H1 (cell line): ENCODE data around the gene KPNA1. TPM values are rescaled to one million over a fixed set of nuclear protein-coding genes. Genes with fewer than 3 reads are reported as not detected.

Experiments
- CTCF ChIA-PET: fragments of 300-600 bp; sonication (Branson Sonifier 250); formaldehyde crosslinking; loops from one replicate; lab custom pipeline; 2021; ENCODE audit not compliant: partially characterized antibody; lab: Charles Lee
- POLR2A ChIA-PET: fragments of 300-600 bp; sonication (Branson Sonifier 250); formaldehyde crosslinking; loops from one replicate; lab custom pipeline; 2021; ENCODE audit warnings: inconsistent platforms; ENCODE audit not compliant: partially characterized antibody; lab: Charles Lee
- DNase-seq, 2 experiments: peaks; one replicate each; pipeline versions ENCODE4 v3.0.0 to v3.0.0-alpha.2; 2010 to 2022; ENCODE audit warnings: low spot score in 2 of 2, low read depth in 1 of 2, mixed read lengths in 1 of 2
- FAIRE-seq: peaks from 2 replicates; lab custom pipeline; 2011; peaks lifted over from hg19 to GRCh38; lab: Jason Lieb, UNC
- H2AFZ ChIP-seq: 2 replicates; pipeline ENCODE4 v1.8.1; 2012; ENCODE audit warnings: low read length, inconsistent platforms
- H2AK5ac ChIP-seq: 2 replicates; pipeline ENCODE4 v1.6.1; 2013; ENCODE audit warnings: low read depth, low read length
- H2BK120ac ChIP-seq: replicated peaks from 2 replicates; pipeline ENCODE3; 2013; ENCODE audit warnings: low read depth, low read length, inconsistent platforms
- H2BK12ac ChIP-seq: 2 replicates; pipeline ENCODE4 v1.6.1; 2013; ENCODE audit warnings: low read depth, low read length
- H2BK15ac ChIP-seq: 2 replicates; pipeline ENCODE4 v1.6.1; 2013; ENCODE audit warnings: low read length
- H2BK20ac ChIP-seq: 2 replicates; pipeline ENCODE4 v1.6.1; 2013; ENCODE audit warnings: low read length
- H2BK5ac ChIP-seq: 2 replicates; pipeline ENCODE4 v1.6.1; 2013; ENCODE audit warnings: low read depth, low read length
- H3K14ac ChIP-seq: 2 replicates; pipeline ENCODE4 v1.6.1; 2013; ENCODE audit warnings: inconsistent platforms; ENCODE audit not compliant: insufficient read length
- H3K18ac ChIP-seq: 2 replicates; pipeline ENCODE4 v1.6.1; 2013; ENCODE audit warnings: low read length; ENCODE audit errors: extremely low read depth
- H3K23ac ChIP-seq: 2 replicates; pipeline ENCODE4 v1.6.1; 2013; ENCODE audit warnings: inconsistent platforms; ENCODE audit not compliant: insufficient read length
- H3K23me2 ChIP-seq: 2 replicates; pipeline ENCODE4 v1.6.1; 2013; ENCODE audit warnings: low read depth, low read length
- H3K27ac ChIP-seq: 2 replicates; pipeline ENCODE4 v1.6.1; 2011; ENCODE audit warnings: low read depth, low read length, inconsistent platforms
- H3K27me3 ChIP-seq, 4 experiments: replicated peaks in 1 of 4; 1 replicate in 1 of 4; 2 replicates in 3 of 4; pipeline versions ENCODE4 v1.6.1 to v1.8.1; 2011 to 2013; ENCODE audit warnings: low read length in 3 of 4, mild to moderate bottlenecking in 3 of 4, inconsistent platforms in 2 of 4, mixed read lengths in 2 of 4, moderate library complexity in 1 of 4; ENCODE audit not compliant: control insufficient read depth in 3 of 4, insufficient read depth in 3 of 4; ENCODE audit errors: extremely low read depth in 1 of 4
- H3K36me3 ChIP-seq, 4 experiments: 2 replicates each; pipeline versions ENCODE4 v1.6.1 to v1.8.1; 2011 to 2013; ENCODE audit warnings: mild to moderate bottlenecking in 4 of 4, low read length in 3 of 4, moderate library complexity in 2 of 4, control low read depth in 1 of 4, inconsistent platforms in 1 of 4; ENCODE audit not compliant: insufficient read depth in 4 of 4, control insufficient read depth in 2 of 4
- H3K4ac ChIP-seq: replicated peaks from 2 replicates; pipeline ENCODE3; 2013; ENCODE audit warnings: low read length, low read depth, mixed read lengths, inconsistent platforms; ENCODE audit not compliant: insufficient read length
- H3K4me1 ChIP-seq, 4 experiments: replicated peaks in 1 of 4; 1 replicate in 1 of 4; 2 replicates in 3 of 4; pipeline versions ENCODE4 v1.6.1 to v1.8.1; 2011 to 2013; ENCODE audit warnings: low read length in 3 of 4, inconsistent platforms in 2 of 4, mixed read lengths in 1 of 4; ENCODE audit not compliant: insufficient read depth in 4 of 4, control insufficient read depth in 3 of 4
- H3K4me2 ChIP-seq, 2 experiments: 2 replicates each; pipeline versions ENCODE4 v1.6.1 to v1.8.1; 2011 to 2013; ENCODE audit warnings: low read depth in 2 of 2, low read length in 2 of 2, control low read depth in 1 of 2, inconsistent platforms in 1 of 2, mild to moderate bottlenecking in 1 of 2; ENCODE audit not compliant: insufficient read depth in 1 of 2
- H3K4me3 ChIP-seq, 4 experiments: fragments of 200-600, 300-600 bp in 1 of 4; sonication (generic), shearing (Covaris generic), sonication (Bioruptor Twin) in 1 of 4; 2 replicates each; pipeline versions ENCODE4 v1.5.1 to v1.8.1; 2011 to 2016; ENCODE audit warnings: low read length in 4 of 4, low read depth in 3 of 4, control low read depth in 2 of 4, inconsistent platforms in 2 of 4, mild to moderate bottlenecking in 2 of 4, mixed read lengths in 1 of 4, moderate library complexity in 1 of 4; ENCODE audit not compliant: insufficient read depth in 2 of 4; ENCODE audit errors: extremely low read depth in 1 of 4
- H3K56ac ChIP-seq: replicated peaks from 2 replicates; pipeline ENCODE3; 2013; ENCODE audit warnings: low read depth, mild to moderate bottlenecking, mixed read lengths, low read length, inconsistent platforms; ENCODE audit not compliant: insufficient read length
- H3K79me1 ChIP-seq: 2 replicates; pipeline ENCODE4 v1.6.1; 2013; ENCODE audit warnings: low read depth, low read length, control low read depth
- H3K79me2 ChIP-seq, 2 experiments: 2 replicates each; pipeline versions ENCODE4 v1.6.1 to v1.8.1; 2012 to 2013; ENCODE audit warnings: low read length in 2 of 2, mild to moderate bottlenecking in 2 of 2, inconsistent platforms in 1 of 2; ENCODE audit not compliant: insufficient read depth in 2 of 2, control insufficient read depth in 1 of 2
- H3K9ac ChIP-seq, 4 experiments: replicated peaks in 1 of 4; 1 replicate in 1 of 4; 2 replicates in 3 of 4; pipeline versions ENCODE4 v1.6.1 to v1.8.1; 2011 to 2013; ENCODE audit warnings: low read depth in 3 of 4, low read length in 3 of 4, control low read depth in 2 of 4, mild to moderate bottlenecking in 2 of 4, moderate library complexity in 2 of 4, inconsistent platforms in 1 of 4; ENCODE audit errors: extremely low read depth in 1 of 4
- H3K9me3 ChIP-seq, 2 experiments: 2 replicates each; pipeline versions ENCODE4 v1.6.1 to v1.8.1; 2012 to 2013; ENCODE audit warnings: mild to moderate bottlenecking in 2 of 2, moderate library complexity in 2 of 2, control low read depth in 1 of 2, inconsistent platforms in 1 of 2, low read depth in 1 of 2, low read length in 1 of 2, mixed read lengths in 1 of 2; ENCODE audit not compliant: insufficient read depth in 2 of 2
- H4K20me1 ChIP-seq, 2 experiments: replicated peaks in 1 of 2; 2 replicates each; pipeline versions ENCODE3 to v1.8.1; 2011 to 2013; ENCODE audit warnings: inconsistent platforms in 2 of 2, low read length in 2 of 2, mild to moderate bottlenecking in 1 of 2; ENCODE audit not compliant: insufficient read depth in 2 of 2, control insufficient read depth in 1 of 2
- H4K5ac ChIP-seq: 2 replicates; pipeline ENCODE4 v1.6.1; 2013; ENCODE audit warnings: low read length, low read depth, mixed read lengths, inconsistent platforms; ENCODE audit not compliant: insufficient read length
- H4K8ac ChIP-seq: 2 replicates; pipeline ENCODE4 v1.8.0; 2013; ENCODE audit warnings: mild to moderate bottlenecking, moderate library complexity, low read length, inconsistent platforms; ENCODE audit not compliant: insufficient read depth; ENCODE audit errors: extremely low read depth
- H4K91ac ChIP-seq: replicated peaks from 2 replicates; pipeline ENCODE3; 2013; ENCODE audit warnings: low read length, mixed read lengths, inconsistent platforms; ENCODE audit not compliant: insufficient read length
- BRCA1 ChIP-seq: IDR thresholded peaks from 2 replicates; pipeline ENCODE4 v1.6.1; 2012; ENCODE audit warnings: low read depth, low read length, improper control_type of control experiment
- CBX8 ChIP-seq: fragments of 300-800, 300-1000 bp; sonication (generic); IDR thresholded peaks from 2 replicates; pipeline ENCODE4 v1.7.1; 2016; ENCODE audit warnings: low read depth, low read length, borderline replicate concordance
- CHD1 ChIP-seq: IDR thresholded peaks from 2 replicates; pipeline ENCODE4 v1.6.1; 2012; ENCODE audit warnings: low read depth, low read length, improper control_type of control experiment
- EZH2 ChIP-seq: fragments of 200-600 bp; sonication (generic); IDR thresholded peaks from 2 replicates; pipeline ENCODE4 v1.7.1; 2012; ENCODE audit warnings: low read depth, mild to moderate bottlenecking, moderate library complexity, low read length, inconsistent platforms; ENCODE audit not compliant: severe bottlenecking
- HDAC6 ChIP-seq: IDR thresholded peaks from one replicate; pipeline ENCODE4 v1.7.1; 2012; ENCODE audit warnings: low read depth, mild to moderate bottlenecking, inconsistent platforms, low read length, moderate library complexity
- KDM1A ChIP-seq: fragments of 200-600, 300-600 bp; sonication (generic); IDR thresholded peaks from 2 replicates; pipeline ENCODE4 v1.7.1; 2016; ENCODE audit warnings: mild to moderate bottlenecking, low read length, borderline replicate concordance
- POLR2A ChIP-seq, 2 experiments: IDR thresholded peaks; 1 replicate in 1 of 2; 2 replicates in 1 of 2; pipeline ENCODE4 v1.6.1; 2011; ENCODE audit warnings: low read depth in 2 of 2, low read length in 2 of 2, mild to moderate bottlenecking in 2 of 2; ENCODE audit errors: control extremely low read depth in 1 of 2
- POU5F1 ChIP-seq: IDR thresholded peaks from 2 replicates; pipeline ENCODE4 v1.6.1; 2011; ENCODE audit warnings: low read depth, mild to moderate bottlenecking, low read length, moderate library complexity
- RAD21 ChIP-seq, 2 experiments: IDR thresholded peaks in 1 of 2; conservative IDR thresholded peaks in 1 of 2; 2 replicates each; pipeline ENCODE4 v1.6.1; 2011; ENCODE audit warnings: low read depth in 2 of 2, low read length in 2 of 2, improper control_type of control experiment in 1 of 2, inconsistent platforms in 1 of 2, mild to moderate bottlenecking in 1 of 2, moderate library complexity in 1 of 2
- RBBP5 ChIP-seq: IDR thresholded peaks from 2 replicates; pipeline ENCODE4 v1.7.1; 2012; ENCODE audit warnings: low read depth, mild to moderate bottlenecking, inconsistent platforms, low read length, moderate library complexity, borderline replicate concordance
- RXRA ChIP-seq: IDR thresholded peaks from 2 replicates; pipeline ENCODE4 v1.6.1; 2011; ENCODE audit warnings: low read depth, mild to moderate bottlenecking, low read length, moderate library complexity; ENCODE audit not compliant: insufficient read depth
- SIRT6 ChIP-seq: IDR thresholded peaks from one replicate; pipeline ENCODE4 v1.7.1; 2012; ENCODE audit warnings: low read length, inconsistent platforms
- SRF ChIP-seq: IDR thresholded peaks from 2 replicates; pipeline ENCODE4 v1.6.1; 2011; ENCODE audit warnings: mild to moderate bottlenecking, low read depth, low read length, moderate library complexity
- TAF1 ChIP-seq: IDR thresholded peaks from 2 replicates; pipeline ENCODE4 v1.6.1; 2011; ENCODE audit warnings: mild to moderate bottlenecking, low read depth, low read length
- TAF7 ChIP-seq: optimal IDR thresholded peaks from 2 replicates; pipeline ENCODE3; 2011; ENCODE audit warnings: low read depth, mild to moderate bottlenecking, inconsistent platforms, low read length, moderate library complexity, borderline replicate concordance
- polyA plus RNA-seq, 7 experiments: library from polyadenylated mRNA; depleted of rRNA in 3 of 7; stranded (reverse) in 5 of 7; unstranded in 2 of 7; fragments of >200 nt in 5 of 7; fragments of 200-250 nt in 2 of 7; gene quantifications; 1 replicate in 5 of 7; 2 replicates in 1 of 7; 4 replicates in 1 of 7; pipeline versions ENCODE4 v1.2.1 to v1.2.3, GENCODE V29; 2011 to 2013; ENCODE audit warnings: missing spikeins in 2 of 7, mixed read lengths in 2 of 7
- total RNA-seq: library from RNA; stranded (reverse); fragmentation: NEBNext Ultra II Directional; extraction: Animal tissue kit (Norgen Biotek cat#: 25700); gene quantifications from 2 replicates; pipeline ENCODE4 v1.2.1, GENCODE V29; 2021
- TF ChIP-seq, protein P1 (sequence below): IDR thresholded peaks from 2 replicates; pipeline ENCODE4 v1.6.1; 2011; ENCODE audit warnings: low read depth, mild to moderate bottlenecking, low read length; ENCODE audit not compliant: insufficient read depth

Gene KPNA1
- total and polyA plus RNA-seq, 2 of the 8 experiments (the other 6 are each of a cell fraction or from before 2014, with no cell fraction given): 14.8 to 63.0 TPM

DNA sequence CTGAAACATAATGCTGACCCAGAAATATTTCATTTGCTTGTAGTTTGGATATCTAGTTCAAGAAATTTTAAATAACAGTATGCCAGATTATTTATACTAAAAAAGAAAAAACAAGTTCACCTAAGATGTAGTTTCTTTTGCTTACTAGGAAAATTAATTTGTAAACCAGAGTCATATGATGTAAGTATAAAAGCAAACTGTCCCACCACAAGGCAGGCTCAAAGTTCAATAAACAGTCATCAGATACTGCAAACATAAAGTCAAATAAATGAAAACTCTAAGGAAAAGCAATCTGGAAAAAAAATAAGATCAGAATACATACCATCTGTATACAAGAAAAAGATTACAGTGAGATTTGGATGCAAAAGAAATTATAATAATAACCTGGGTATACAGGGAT is 58.7 kb downstream of the KPNA1 start:
- Histone ChIP-seq H3K27me3 (no peaks in the 10 kb centered on the region), H3K4me2 (no peak overlapping the region), H2BK5ac (no peak overlapping the region), H4K20me1 (peaks cover 0 to 1% of the 10 kb centered on the region in 2 experiments), H4K8ac (no peak overlapping the region), H3K23me2 (no peaks in the 10 kb centered on the region), H3K36me3 (peaks cover 3 to 65% (median 9%) of the 10 kb centered on the region in 4 experiments; a peak in 7 of 8 replicates), H3K79me2 (no peaks in the 10 kb centered on the region), H3K27ac (no peak overlapping the region), H3K9ac (no peak overlapping the region), H2BK15ac (no peak overlapping the region), H3K23ac (no peak overlapping the region), H3K4me1 (no peaks in the 10 kb centered on the region), H2BK12ac (no peak overlapping the region), H3K4me3 (no peak overlapping the region), H3K56ac (no peak overlapping the region), H3K79me1 (no peaks in the 10 kb centered on the region), H4K91ac (no peak overlapping the region), H3K4ac (no peak overlapping the region), H3K14ac (no peak overlapping the region), H4K5ac (no peak overlapping the region), H2BK20ac (no peak overlapping the region), H2BK120ac (no peak overlapping the region), H3K18ac (no peak overlapping the region), H2AK5ac (no peak overlapping the region), H3K9me3 (no peaks in the 10 kb centered on the region), H2AFZ (no peak overlapping the region)
- DNase-seq (no peak), FAIRE-seq (no peak)
- CTCF ChIA-PET: interaction anchor here (1.1 to 1.3 kb wide), 2 partner anchors 23 to 204 kb away, joined by 3 read pairs; no protein-coding TSS in a partner anchor
- POLR2A ChIA-PET: no interaction called here
- no peak for TF ChIP-seq SIRT6
- no peak for TF ChIP-seq BRCA1
- TF ChIP-seq TAF1: no peak
- no peak for TF ChIP-seq POU5F1
- TF ChIP-seq, protein P1, sequence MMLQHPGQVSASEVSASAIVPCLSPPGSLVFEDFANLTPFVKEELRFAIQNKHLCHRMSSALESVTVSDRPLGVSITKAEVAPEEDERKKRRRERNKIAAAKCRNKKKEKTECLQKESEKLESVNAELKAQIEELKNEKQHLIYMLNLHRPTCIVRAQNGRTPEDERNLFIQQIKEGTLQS: no peak
- no peak for TF ChIP-seq CBX8
- TF ChIP-seq RBBP5: no peak
- no peak for TF ChIP-seq POLR2A (IDR thresholded peaks at IDR 0.05; ENCODE audit: control extremely low read depth in 1 of 2, low read depth in 2 of 2, low read length in 2 of 2)
- no peak for TF ChIP-seq TAF7
- TF ChIP-seq SRF: no peak
- TF ChIP-seq KDM1A: no peak
- TF ChIP-seq RXRA: no peak
- no peak for TF ChIP-seq HDAC6
- TF ChIP-seq RAD21 (IDR thresholded peaks at IDR 0.05 in 1 of 2, conservative IDR thresholded peaks at IDR 0.05 in 1 of 2; ENCODE audit: low read depth in 2 of 2, low read length in 2 of 2): no peak
- no peak for TF ChIP-seq CHD1
- no peak for TF ChIP-seq EZH2
